NB4 (cell line): ENCODE results near the gene WDR47.

Source experiments
- CTCF ChIP-seq: IDR thresholded peaks from one replicate; pipeline ENCODE4 v1.5.1; 2012; ENCODE audit warnings: low read depth, low read length
- MAX ChIP-seq: IDR thresholded peaks from 2 replicates; pipeline ENCODE4 v1.6.1; 2011; ENCODE audit warnings: low read depth, low read length
- POLR2A ChIP-seq: IDR thresholded peaks from 2 replicates; pipeline ENCODE4 v1.6.1; 2011; ENCODE audit warnings: mild to moderate bottlenecking; ENCODE audit not compliant: insufficient read length; ENCODE audit errors: extremely low read depth

- TF ChIP-seq POLR2A = no peak
- no peak for TF ChIP-seq CTCF
- no peak for TF ChIP-seq MAX
Observed at GRCh38 chr1:109060707-109061106, 18.8 kb upstream of the WDR47 start.
